Left ventricle myocardium inferior (tissue), 1 donor: ENCODE results near the gene LDLRAD4. TPM values are rescaled to one million over a fixed set of nuclear protein-coding genes. Genes with fewer than 3 reads are reported as not detected.

ENCODE experiments used
- DNase-seq: peaks from one replicate; pipeline ENCODE4 v3.0.0-alpha.2; 2020
- H3K27ac ChIP-seq: fragments of 200-600 bp; replicated peaks from 2 replicates; pipeline ENCODE4 v1.8.0; 2021
- H3K27me3 ChIP-seq: fragments of 200-600 bp; 2 replicates; pipeline ENCODE4 v1.8.0; 2021; ENCODE audit warnings: low read depth
- H3K36me3 ChIP-seq: fragments of 200-600 bp; 2 replicates; pipeline ENCODE4 v1.8.0; 2021
- H3K4me1 ChIP-seq: fragments of 200-600 bp; 2 replicates; pipeline ENCODE4 v1.8.0; 2021
- H3K4me3 ChIP-seq: fragments of 200-600 bp; 2 replicates; pipeline ENCODE4 v1.8.0; 2021; ENCODE audit warnings: mild to moderate bottlenecking, moderate library complexity
- H3K9me3 ChIP-seq: fragments of 200-600 bp; replicated peaks from 2 replicates; pipeline ENCODE4 v1.8.0; 2021
- intact Hi-C: fragments of 100-400 bp; cut with micrococcal nuclease; formaldehyde crosslinking; loops from one replicate; pipeline ENCODE4 v1.11.0; 2022
- total RNA-seq: library from RNA; stranded (reverse); fragmentation: NEBNext Ultra II Directional; extraction: Animal tissue kit (Norgen Biotek cat#: 25700); gene quantifications from one replicate; pipeline ENCODE4 v1.2.1, GENCODE V29; 2021
- TF ChIP-seq, protein P1 (sequence below): fragments of 200-600 bp; IDR thresholded peaks from 2 replicates; pipeline ENCODE4 v1.8.0; 2021; ENCODE audit warnings: antibody characterized with exemption, mild to moderate bottlenecking, borderline replicate concordance
- donor health status: DM: no; HTN: yes; CAD: no; lungs with severe emphysema.

The LDLRAD4 gene
- total RNA-seq, 1 donor from 2014 or later, result 43.3 TPM

DNA sequence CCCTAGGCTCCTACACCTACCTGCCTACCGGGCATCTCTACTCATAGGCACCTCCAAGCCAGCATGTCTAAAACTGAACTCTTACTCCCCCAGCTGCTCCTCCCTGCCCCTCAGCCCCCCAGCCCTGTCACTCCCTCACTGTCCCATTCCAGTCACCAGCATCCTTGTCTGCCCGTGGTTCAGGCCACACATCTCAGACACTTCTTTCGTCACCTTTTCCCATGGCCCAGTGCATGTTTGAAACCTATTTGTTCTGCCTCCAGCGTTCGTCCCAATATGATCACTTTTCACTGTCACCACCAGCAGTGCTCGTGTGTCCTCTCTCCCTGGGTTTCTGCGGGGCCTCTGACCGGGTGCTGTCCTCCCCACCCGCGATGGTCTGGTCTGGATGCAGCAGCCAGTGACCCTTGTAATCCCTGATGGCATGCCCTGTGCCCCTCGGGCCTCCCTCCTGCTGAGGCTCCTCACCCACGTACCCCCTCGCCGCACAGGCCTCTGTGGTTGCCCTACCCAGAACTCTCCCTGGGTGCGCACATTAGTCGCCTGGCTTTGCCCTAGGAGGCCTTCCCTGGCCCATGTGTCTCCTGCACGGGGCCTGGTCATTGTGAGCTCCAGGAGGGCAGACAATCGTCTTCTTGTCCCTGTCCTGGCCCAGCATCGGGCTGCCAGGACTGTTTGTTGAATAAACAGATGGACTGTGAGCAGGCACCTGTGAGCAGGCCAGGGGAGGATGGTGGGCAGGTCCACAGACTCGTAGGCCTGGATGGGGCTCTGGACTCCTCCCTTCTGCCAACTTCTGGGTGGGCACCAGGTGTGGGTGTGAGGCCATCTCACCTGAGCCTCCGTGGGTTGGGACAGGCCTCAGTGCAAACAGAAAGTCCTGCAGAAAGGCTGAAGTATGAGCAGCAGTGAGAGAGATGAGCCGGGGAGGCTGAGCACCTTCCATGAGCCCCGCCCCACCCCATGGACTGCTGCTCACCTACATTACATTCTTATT, 15.5 kb downstream of the LDLRAD4 start:
- H3K27ac ChIP-seq, result no peak overlapping the region
- no peaks in the 10 kb centered on the region for H3K27me3 ChIP-seq
- no peak for DNase-seq
- no peaks in the 10 kb centered on the region for H3K9me3 ChIP-seq
- intact Hi-C loops, result no loop called here
- no peak overlapping the region for H3K4me3 ChIP-seq
- H3K4me1 ChIP-seq, result peaks cover 51% of the 10 kb centered on the region
- no peaks in the 10 kb centered on the region for H3K36me3 ChIP-seq
- TF ChIP-seq, protein P1, sequence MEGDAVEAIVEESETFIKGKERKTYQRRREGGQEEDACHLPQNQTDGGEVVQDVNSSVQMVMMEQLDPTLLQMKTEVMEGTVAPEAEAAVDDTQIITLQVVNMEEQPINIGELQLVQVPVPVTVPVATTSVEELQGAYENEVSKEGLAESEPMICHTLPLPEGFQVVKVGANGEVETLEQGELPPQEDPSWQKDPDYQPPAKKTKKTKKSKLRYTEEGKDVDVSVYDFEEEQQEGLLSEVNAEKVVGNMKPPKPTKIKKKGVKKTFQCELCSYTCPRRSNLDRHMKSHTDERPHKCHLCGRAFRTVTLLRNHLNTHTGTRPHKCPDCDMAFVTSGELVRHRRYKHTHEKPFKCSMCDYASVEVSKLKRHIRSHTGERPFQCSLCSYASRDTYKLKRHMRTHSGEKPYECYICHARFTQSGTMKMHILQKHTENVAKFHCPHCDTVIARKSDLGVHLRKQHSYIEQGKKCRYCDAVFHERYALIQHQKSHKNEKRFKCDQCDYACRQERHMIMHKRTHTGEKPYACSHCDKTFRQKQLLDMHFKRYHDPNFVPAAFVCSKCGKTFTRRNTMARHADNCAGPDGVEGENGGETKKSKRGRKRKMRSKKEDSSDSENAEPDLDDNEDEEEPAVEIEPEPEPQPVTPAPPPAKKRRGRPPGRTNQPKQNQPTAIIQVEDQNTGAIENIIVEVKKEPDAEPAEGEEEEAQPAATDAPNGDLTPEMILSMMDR, result no peak

DNA sequence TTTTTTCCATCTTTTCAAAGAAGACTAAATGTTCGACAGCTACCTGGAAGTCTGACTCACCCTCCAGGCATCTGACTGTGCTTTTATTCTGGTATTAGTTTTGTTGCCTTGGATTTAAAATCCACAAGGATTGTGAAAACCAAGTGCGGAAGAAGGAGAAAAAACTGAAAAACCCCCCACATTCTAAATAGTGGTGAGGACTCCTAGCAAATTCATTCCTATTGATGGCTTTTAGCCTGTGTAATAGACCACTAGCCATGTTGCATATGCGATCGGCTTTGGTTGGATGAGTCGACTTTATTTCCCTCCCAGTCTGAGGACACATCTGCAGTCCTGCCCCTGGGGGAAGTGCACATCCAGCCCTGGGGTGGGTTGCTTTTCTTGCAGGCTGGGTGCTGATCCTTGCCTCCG, 16.9 kb downstream of the LDLRAD4 start:
- Histone ChIP-seq H3K27ac (peak overlapping the region; percentile 19), H3K9me3 (no peaks in the 10 kb centered on the region), H3K27me3 (no peaks in the 10 kb centered on the region), H3K36me3 (no peaks in the 10 kb centered on the region), H3K4me1 (peaks cover 56% of the 10 kb centered on the region), H3K4me3 (no peak overlapping the region)
- TF ChIP-seq, protein P1, result no peak
- DNase-seq, result no peak
- intact Hi-C loops, result no loop called here

- no peaks in the 10 kb centered on the region for H3K36me3 ChIP-seq
- H3K4me3 ChIP-seq, result no peak overlapping the region
- H3K4me1 ChIP-seq, result peaks cover 56% of the 10 kb centered on the region
- TF ChIP-seq, protein P1, result no peak
- intact Hi-C loops, result no loop called here
- H3K9me3 ChIP-seq, result no peaks in the 10 kb centered on the region
- H3K27ac ChIP-seq, result peak overlapping the region; percentile 19
- peak; percentile 62 for DNase-seq
- no peaks in the 10 kb centered on the region for H3K27me3 ChIP-seq
Observed at GRCh38 chr18:13235981-13236380, 17.4 kb downstream of the LDLRAD4 start.

GRCh38 chr18:13236411-13236810, 17.9 kb downstream of the LDLRAD4 start:
- peaks cover 56% of the 10 kb centered on the region for H3K4me1 ChIP-seq
- H3K27me3 ChIP-seq, result no peaks in the 10 kb centered on the region
- DNase-seq, result no peak
- intact Hi-C loops, result no loop called here
- H3K36me3 ChIP-seq, result no peaks in the 10 kb centered on the region
- TF ChIP-seq, protein P1, result no peak
- no peak overlapping the region for H3K4me3 ChIP-seq
- no peaks in the 10 kb centered on the region for H3K9me3 ChIP-seq
- H3K27ac ChIP-seq, result peak overlapping the region; percentile 19

DNA sequence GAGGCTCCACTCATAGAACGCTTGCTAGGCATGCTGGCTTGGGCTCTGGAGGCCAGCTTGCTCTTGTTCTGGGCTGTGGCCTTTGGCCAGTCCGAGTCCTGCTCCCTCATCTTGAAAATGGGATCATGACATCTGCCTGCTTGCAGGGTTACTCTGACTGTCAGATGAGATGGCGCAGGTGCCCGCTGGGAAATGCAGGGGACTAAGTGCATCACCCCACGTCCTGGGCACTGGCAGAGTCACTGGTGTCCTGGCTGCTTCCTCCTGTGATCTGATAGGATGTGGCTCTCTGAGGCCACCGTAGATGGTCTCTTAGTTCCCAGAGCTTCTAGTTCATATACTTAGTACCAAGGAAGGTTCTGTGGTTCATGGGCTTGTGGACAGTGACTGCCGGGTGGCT, 18.5 kb downstream of the LDLRAD4 start:
- H3K4me1 ChIP-seq, result peaks cover 52% of the 10 kb centered on the region
- intact Hi-C loops, result no loop called here
- DNase-seq, result no peak
- no peaks in the 10 kb centered on the region for H3K9me3 ChIP-seq
- TF ChIP-seq, protein P1, result no peak
- H3K36me3 ChIP-seq, result no peaks in the 10 kb centered on the region
- no peak overlapping the region for H3K4me3 ChIP-seq
- H3K27ac ChIP-seq, result no peak overlapping the region
- H3K27me3 ChIP-seq, result no peaks in the 10 kb centered on the region
